Activated CD4-positive, CD25-positive, alpha-beta regulatory T cell treated with anti-CD3 and anti-CD28 coated beads, Interleukin-2, amount 50 U/mL, for 72 hours (primary cell): ENCODE results near the gene NOC2L.

Experiments
- DNase-seq: peaks from one replicate; pipeline ENCODE4 v3.0.0; 2021

NOC2L gene

DNA sequence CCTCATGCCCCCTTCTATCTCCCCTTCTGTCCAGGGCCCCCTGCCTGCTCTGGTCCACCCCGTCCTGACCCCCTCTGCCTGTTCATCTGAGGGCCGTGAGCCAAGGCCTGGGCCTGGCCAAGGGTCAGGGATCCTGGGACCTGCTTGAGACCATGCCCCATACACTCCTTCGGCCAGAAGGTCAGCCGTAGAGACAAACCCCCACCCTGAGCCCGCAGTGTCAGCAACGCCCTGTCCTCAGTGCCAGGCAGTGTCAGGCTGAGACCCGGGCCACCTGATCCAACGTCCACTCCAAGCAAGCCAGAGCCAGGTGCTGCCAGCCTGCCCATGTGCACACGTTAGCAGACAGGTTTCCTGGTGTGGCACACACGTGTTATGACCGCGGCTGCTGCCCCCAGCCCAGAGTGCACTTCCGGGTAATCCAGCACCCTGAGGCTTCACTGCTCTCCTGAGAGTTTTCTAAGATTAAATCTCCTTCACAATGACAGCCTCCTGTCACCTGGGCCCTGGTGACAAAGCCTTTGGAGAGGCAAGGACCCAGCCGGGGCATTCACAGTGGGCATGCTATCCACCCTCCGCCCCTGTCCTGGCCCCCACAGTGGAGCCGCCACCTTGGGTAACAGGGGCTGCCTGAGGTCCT is 45.4 kb downstream of the NOC2L start:
- no peak for DNase-seq

- peak; percentile 29 for DNase-seq
These were observed 46.2 kb downstream of the NOC2L start for GRCh38 chr1:912740-913301.

DNA sequence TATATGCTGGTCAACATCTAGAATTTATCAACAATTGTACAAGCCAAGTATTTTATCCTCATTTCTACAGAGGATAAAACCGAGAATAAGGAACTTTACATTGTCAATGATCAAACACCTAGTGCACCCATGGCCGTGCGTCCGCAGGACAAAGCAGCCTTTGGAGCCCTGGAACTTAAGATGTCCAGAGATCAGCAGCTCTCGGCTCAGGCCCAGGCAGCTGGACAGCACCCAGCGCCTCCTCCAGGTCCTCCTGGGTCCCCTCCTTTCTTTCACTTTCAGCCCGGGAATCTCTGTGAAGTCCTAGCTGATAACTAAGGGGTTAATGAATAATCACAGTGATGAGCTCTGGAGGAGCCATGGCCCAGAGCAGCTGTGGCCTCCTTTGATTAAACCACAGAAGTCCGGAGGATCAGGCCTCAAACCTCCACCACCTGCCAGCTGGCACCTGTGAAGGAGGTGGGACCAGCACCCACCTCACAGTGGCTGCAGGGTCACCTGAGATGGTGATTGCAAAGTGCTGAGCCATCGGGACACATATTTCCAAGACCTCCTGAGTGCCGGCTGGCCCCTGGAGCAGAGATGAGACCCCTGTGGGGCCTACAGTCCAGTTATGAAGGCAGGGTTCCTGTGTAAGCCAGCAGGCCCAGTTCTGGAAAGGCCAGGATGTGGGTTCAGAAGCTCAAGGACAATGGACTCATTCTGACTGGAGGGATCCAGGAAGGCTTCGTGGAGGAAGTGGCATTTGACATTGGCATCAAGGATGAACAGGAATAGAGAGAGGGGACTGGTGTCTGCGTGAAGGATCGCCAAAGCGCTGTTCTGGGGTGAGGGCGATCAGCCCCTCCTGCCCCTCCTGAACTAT is 46.9 kb downstream of the NOC2L start:
- DNase-seq = no peak

- DNase-seq = no peak
These were observed 48.0 kb downstream of the NOC2L start for GRCh38 chr1:910881-911721.

- DNase-seq = peak; percentile 27
These were observed 48.7 kb downstream of the NOC2L start for GRCh38 chr1:910311-910880.

DNA sequence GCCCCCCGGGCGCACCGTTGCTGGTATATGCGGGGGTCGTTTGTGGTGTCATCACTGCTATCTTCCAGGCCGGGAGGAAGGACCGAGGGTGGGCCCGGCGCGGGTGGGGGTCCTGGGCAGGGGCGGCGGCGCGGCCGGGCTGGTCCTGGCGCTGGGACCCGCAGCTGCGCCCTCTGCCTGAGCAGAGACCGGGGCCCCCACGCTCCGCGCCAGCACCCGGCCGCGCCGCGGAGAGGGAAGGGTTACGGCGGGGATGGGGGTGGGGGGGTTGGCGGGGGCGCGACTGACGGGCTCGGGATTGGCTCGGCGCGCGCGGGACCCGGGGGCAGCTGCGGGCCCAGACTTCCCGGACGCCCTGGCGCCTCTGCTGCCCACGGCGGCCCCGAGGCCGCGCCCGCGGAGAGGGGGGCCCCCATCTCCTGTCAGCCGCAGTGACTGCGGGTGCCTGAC is 49.2 kb downstream of the NOC2L start:
- DNase-seq = no peak

GRCh38 chr1:908661-909060 is 50.4 kb downstream of the NOC2L start:
- DNase-seq = no peak

DNA sequence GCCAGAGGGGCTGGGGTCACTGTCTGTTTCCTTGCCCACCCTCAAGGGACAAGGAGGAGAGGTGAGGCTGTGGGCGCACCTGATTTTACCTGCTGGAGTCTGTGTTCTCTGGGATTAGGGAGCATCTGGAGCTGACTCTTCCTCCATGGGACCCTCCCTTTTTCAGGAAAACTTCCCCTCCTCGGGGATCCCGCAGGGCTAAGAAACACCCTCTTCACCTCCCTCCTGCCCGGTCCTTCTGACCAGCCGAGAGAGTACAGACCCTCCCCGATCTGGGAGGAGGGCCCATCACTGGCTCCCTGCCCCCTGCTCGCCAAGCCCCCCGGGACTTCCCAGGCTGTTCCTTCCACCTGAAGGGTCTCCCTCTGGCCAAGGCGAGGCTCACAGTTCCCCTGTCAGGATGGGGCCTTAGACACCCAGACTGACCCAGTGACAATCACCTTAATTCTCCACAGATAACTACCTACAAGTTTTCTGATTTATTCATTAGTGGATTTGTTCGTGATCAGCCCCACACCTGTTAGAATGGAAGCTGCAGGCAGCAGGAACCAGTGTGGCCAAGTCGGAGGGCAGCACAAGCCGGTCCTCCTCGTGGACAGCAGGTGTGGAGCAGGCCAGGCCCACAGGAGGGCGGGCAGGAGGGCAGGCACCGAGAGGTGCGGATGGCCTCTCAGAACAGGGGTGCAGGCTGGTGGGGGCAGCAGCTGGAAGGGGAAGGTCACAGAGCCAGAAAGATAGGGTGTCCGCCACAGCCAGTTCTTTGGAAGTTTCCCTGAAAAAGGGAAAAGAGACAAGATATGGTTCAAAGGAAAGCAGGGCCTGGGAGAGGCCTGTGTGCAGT is 51.2 kb downstream of the NOC2L start:
- no peak for DNase-seq

DNA sequence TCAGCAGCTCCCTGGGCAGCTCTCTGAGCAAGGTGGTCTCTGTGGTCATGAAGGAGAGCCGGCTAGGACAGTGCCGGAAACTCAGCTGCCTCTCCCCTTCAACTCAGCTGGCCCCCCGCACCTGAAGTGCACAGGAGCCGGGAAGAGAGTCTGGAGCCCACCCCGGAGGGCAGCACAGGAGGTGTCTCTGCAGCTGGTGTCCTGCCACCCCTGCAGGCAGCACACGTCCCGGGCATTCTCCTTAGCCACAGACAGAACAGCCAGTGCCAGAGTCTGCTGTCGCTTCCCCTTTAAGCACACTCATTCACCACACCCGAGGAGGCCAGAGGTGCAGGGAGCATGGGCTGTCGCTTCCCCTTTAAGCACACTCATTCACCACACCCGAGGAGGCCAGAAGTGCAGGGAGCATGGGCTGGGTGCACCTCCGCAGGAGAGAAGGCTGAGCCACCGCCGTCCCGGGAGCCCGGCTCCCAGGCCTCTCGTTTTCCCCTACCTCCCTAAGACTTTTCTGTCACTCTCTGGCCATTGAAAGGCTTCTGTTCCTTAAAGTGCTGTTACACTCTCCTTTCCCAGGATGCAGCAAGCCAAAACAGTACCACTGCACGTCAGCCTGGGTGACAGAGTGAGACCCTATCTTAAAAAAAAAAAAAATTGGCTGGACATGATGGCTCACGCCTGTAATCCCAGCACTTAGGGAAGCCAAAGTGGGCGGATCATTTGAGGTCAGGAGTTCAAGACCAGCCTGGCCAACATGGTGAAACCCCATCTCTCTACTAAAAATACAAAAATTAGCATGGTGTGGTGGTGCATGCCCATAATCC is 52.2 kb downstream of the NOC2L start:
- peak; percentile 26 for DNase-seq

DNA sequence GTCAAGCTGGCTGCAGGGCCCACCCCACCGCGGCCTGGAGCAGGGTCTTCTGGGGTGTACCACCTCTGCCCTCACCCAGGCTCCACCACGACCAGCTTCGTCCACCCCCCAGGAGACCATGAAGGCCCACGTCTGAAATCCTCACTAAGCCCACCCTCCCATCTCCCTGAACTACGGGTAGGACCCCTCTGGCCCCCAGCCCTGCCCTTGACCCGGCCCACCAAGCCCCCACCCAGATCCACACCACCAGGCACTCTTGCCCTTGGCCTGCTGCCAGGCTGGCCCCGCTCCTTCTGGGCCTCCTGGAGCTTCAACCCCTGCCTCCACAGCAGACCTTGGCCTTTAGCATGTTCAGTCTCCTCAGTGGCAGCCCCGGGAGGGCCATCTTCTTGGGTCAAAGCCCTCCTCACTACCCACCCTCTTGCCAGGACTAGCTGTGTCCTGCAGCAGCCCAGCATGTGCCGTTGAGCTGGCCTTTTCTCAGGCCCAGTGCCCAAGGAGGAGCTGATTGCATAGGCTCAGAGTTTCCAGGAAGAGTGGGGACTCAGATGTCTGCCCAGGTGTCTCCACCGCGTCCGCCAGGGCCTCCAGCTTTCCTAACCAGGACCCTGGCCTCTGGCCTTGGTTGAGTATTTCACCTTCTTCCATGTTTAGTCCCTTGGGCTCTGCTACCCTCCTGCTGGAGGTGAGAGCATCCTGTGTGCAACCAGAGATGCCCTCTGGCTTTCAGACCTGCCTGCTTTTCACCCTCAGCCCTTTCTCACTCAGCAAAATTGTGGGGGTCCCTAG is 53.1 kb downstream of the NOC2L start:
- DNase-seq = peak; percentile 28

- peak; percentile 36 for DNase-seq
These were observed 53.8 kb downstream of the NOC2L start for GRCh38 chr1:905071-905749.

- peak; percentile 93 for DNase-seq
These were observed 54.6 kb downstream of the NOC2L start for GRCh38 chr1:904310-904950.

GRCh38 chr1:903721-904271 is 55.3 kb downstream of the NOC2L start:
- DNase-seq = peak; percentile 29

GRCh38 chr1:903305-903704 is 55.8 kb downstream of the NOC2L start:
- DNase-seq = no peak

DNA sequence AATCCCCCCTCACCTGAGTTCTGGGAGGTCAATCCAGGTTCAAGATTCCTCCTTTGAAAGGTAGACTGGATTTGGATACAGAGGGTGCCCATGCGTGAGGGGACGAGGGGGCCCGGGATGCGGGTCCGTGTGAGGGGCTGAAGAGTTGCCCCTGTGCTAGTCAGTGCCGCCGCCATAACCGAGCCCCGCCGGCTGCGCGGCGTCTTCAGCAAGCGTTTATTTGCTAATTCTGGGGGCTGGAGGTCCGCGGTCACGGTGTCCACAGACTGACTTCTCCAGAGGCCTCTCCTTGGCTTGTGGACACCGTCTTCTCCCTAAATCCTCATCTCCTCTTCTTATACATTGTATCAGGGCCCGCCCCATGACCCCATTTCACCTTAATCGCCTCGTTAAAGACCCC is 56.3 kb downstream of the NOC2L start:
- DNase-seq = peak; percentile 26

DNA sequence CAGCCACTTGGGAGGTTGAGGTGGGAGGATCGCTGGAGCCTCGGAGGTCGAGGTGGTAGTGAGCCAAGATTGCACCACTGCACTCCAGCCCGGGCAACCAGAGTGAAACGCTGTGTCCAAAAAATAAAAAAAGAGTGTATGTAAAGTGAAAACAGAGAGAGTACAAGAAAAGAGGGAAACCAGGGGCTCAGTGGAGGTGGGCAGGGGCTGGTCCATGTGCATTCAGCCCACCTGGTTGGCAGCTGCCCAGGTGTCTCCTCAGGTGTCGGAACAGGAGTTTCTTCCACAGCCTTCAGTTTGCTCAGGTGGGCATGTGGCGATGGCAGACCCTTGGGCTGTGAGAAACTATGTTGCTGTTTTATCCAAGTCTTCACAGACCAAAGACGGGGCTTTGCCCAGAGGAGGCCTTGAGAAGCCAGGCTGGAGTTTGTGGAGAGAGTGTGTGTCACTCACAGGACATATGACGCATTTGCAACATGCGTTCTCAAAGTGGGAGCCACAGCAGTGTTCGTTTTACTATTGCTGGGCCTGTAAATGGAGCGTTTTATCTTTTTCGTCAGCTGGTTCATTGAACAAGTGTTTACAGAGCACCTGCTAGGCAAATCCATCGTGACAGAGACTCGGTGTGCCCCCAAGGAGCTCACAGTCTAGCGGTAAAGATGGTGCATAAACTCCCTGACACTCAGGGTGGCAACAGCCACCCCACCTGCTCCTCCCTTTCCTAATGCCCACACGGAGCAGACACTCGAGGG is 57.8 kb downstream of the NOC2L start:
- DNase-seq = no peak

DNA sequence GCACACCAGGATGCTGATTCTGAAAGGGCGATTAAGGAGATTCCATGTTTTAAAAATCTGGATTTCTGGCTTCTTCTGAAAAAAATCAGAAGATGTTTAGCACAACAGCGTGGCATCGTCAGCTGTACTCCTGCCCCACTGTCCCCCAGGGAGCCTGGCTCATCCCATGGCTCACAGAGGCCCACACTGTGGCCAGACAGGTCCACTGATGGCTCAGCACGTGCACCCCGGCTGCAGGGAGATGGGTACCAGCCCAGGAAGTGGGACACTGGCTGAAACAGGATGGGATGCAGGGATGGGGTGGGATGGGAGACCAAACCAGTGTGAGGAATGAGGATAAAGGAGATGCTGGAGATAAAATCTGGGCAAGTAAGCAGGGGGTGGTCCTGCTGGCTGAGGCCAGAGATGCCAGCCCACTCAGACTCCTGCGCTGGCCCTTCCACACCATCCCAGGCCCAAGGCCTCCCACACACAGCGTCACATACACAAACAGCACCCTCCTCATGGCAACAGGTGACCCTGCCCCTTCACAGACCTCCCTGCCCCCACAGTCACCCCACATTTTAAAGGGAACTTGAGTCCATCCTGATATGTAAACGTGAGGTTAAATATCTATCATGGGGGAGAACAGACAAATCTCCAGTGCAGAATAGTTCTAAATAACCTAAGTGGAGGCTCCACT is 59.3 kb downstream of the NOC2L start:
- no peak for DNase-seq
